IMR-90 (cell line): ENCODE data around the gene OSBP. TPM values are rescaled to one million over a fixed set of nuclear protein-coding genes. Genes with fewer than 3 reads are reported as not detected.

ENCODE experiments used
- ATAC-seq: fragments of 200-7000 bp; cut with Tn5 transposase; 2 replicates; pipeline ENCODE4 v1.9.1; 2020; ENCODE audit warnings: low read depth, mild to moderate bottlenecking, moderate library complexity
- BruUV-seq: library from RNA; stranded (reverse); fragments of 400-500 nt; replicated peaks from 2 replicates; lab custom pipeline; 2021; lab: Mats Ljungman, UMichigan
- CTCF ChIA-PET: fragments of 300-600 bp; formaldehyde crosslinking; extraction: SDS; loops from one replicate; lab custom pipeline; 2021; ENCODE audit warnings: antibody characterized with exemption; lab: Yijun Ruan, JAX
- POLR2A ChIA-PET: fragments of 300-600 bp; sonication (Branson Sonifier 250); formaldehyde crosslinking; loops from one replicate; lab custom pipeline; 2022; ENCODE audit warnings: antibody characterized with exemption; ENCODE audit not compliant: unreplicated experiment; lab: Charles Lee
- DNase-seq: peaks from one replicate; pipeline ENCODE4 v3.0.0; 2013
- H2AFZ ChIP-seq: replicated peaks from 2 replicates; pipeline ENCODE3; 2013; ENCODE audit warnings: low read length, mild to moderate bottlenecking; ENCODE audit not compliant: poor library complexity
- H2AK5ac ChIP-seq: 2 replicates; pipeline ENCODE4 v1.6.1; 2013; ENCODE audit warnings: low read depth, low read length, inconsistent platforms
- H2AK9ac ChIP-seq: replicated peaks from 2 replicates; pipeline ENCODE3; 2013; ENCODE audit warnings: mild to moderate bottlenecking, low read depth, low read length, moderate library complexity; ENCODE audit not compliant: poor library complexity
- H2BK120ac ChIP-seq: 2 replicates; pipeline ENCODE4 v1.6.1; 2013; ENCODE audit warnings: low read depth, low read length, inconsistent platforms
- H2BK15ac ChIP-seq: 3 replicates; pipeline ENCODE4 v1.6.1; 2013; ENCODE audit warnings: low read depth, low read length, inconsistent platforms
- H2BK20ac ChIP-seq: 2 replicates; pipeline ENCODE4 v1.6.1; 2013; ENCODE audit warnings: low read depth, mild to moderate bottlenecking, inconsistent platforms, low read length, moderate library complexity
- H2BK5ac ChIP-seq: 2 replicates; pipeline ENCODE4 v1.6.1; 2013; ENCODE audit warnings: mild to moderate bottlenecking, low read depth, low read length, inconsistent platforms; ENCODE audit not compliant: poor library complexity, severe bottlenecking
- H3K14ac ChIP-seq: replicated peaks from 2 replicates; pipeline ENCODE4 v1.6.1; 2013; ENCODE audit warnings: low read depth, low read length, inconsistent platforms
- H3K18ac ChIP-seq: 2 replicates; pipeline ENCODE4 v1.6.1; 2013; ENCODE audit warnings: low read depth, low read length, control low read depth
- H3K23ac ChIP-seq: 2 replicates; pipeline ENCODE4 v1.6.1; 2013; ENCODE audit warnings: low read depth, low read length, inconsistent platforms
- H3K27ac ChIP-seq: 2 replicates; pipeline ENCODE4 v1.5.1; 2013; ENCODE audit warnings: mild to moderate bottlenecking, control low read depth, low read length; ENCODE audit not compliant: insufficient read depth
- H3K27me3 ChIP-seq: 2 replicates; pipeline ENCODE4 v1.6.1; 2013; ENCODE audit warnings: low read length; ENCODE audit not compliant: control insufficient read depth, insufficient read depth
- H3K36me3 ChIP-seq: 2 replicates; pipeline ENCODE4 v1.6.1; 2013; ENCODE audit warnings: low read length, mixed read lengths; ENCODE audit not compliant: control insufficient read depth, insufficient read depth
- H3K4ac ChIP-seq: 2 replicates; pipeline ENCODE4 v1.6.1; 2013; ENCODE audit warnings: low read depth, low read length, inconsistent platforms
- H3K4me1 ChIP-seq: 2 replicates; pipeline ENCODE4 v1.6.1; 2013; ENCODE audit warnings: low read length, mixed read lengths; ENCODE audit not compliant: control insufficient read depth, insufficient read depth
- H3K4me2 ChIP-seq: 2 replicates; pipeline ENCODE4 v1.6.1; 2013; ENCODE audit warnings: low read depth, mild to moderate bottlenecking, control low read depth, low read length, moderate library complexity
- H3K4me3 ChIP-seq: 2 replicates; pipeline ENCODE4 v1.5.1; 2013; ENCODE audit warnings: low read depth, mild to moderate bottlenecking, control low read depth, low read length, moderate library complexity; ENCODE audit not compliant: insufficient read depth
- H3K56ac ChIP-seq: 2 replicates; pipeline ENCODE4 v1.6.1; 2013; ENCODE audit warnings: low read length, inconsistent platforms; ENCODE audit not compliant: insufficient read depth; ENCODE audit errors: extremely low read depth
- H3K79me1 ChIP-seq, 2 experiments: 2 replicates each; pipeline ENCODE4 v1.6.1; 2013; ENCODE audit warnings: low read length in 2 of 2, inconsistent platforms in 1 of 2, low read depth in 1 of 2
- H3K9ac ChIP-seq: 2 replicates; pipeline ENCODE4 v1.6.1; 2013; ENCODE audit warnings: low read depth, low read length, control low read depth
- H3K9me1 ChIP-seq: 2 replicates; pipeline ENCODE4 v1.6.1; 2013; ENCODE audit warnings: low read length, inconsistent platforms; ENCODE audit not compliant: insufficient read depth
- H3K9me3 ChIP-seq: 2 replicates; pipeline ENCODE4 v1.6.1; 2013; ENCODE audit warnings: low read length; ENCODE audit not compliant: control insufficient read depth, insufficient read depth
- H4K20me1 ChIP-seq: 2 replicates; pipeline ENCODE4 v1.6.1; 2013; ENCODE audit warnings: low read length, inconsistent platforms; ENCODE audit not compliant: insufficient read depth
- H4K5ac ChIP-seq: 2 replicates; pipeline ENCODE4 v1.6.1; 2013; ENCODE audit warnings: mild to moderate bottlenecking, low read depth, low read length, control low read depth
- H4K8ac ChIP-seq, 2 experiments: 2 replicates each; pipeline ENCODE4 v1.6.1; 2013; ENCODE audit warnings: low read depth in 2 of 2, low read length in 2 of 2, control low read depth in 1 of 2, inconsistent platforms in 1 of 2
- H4K91ac ChIP-seq: 2 replicates; pipeline ENCODE4 v1.6.1; 2013; ENCODE audit warnings: low read depth, low read length, inconsistent platforms; ENCODE audit not compliant: insufficient read depth
- CEBPB ChIP-seq: IDR thresholded peaks from 2 replicates; pipeline ENCODE4 v1.6.1; 2012; ENCODE audit warnings: low read depth, low read length, improper control_type of control experiment
- CHD1 ChIP-seq: IDR thresholded peaks from 2 replicates; pipeline ENCODE4 v1.6.1; 2012; ENCODE audit warnings: low read depth, low read length, improper control_type of control experiment
- FOS ChIP-seq: fragments of 150-350 bp; IDR thresholded peaks from 2 replicates; pipeline ENCODE4 v1.6.1; 2016; ENCODE audit warnings: low read depth, low read length
- WGBS, 2 experiments: methylation state at CpG; one replicate each; pipeline versions ENCODE4 v1.1.5 to v1.1.7; 2013; ENCODE audit warnings: missing lambda C conversion rate in 2 of 2; ENCODE audit not compliant: insufficient read length in 1 of 2; ENCODE audit errors: extremely low coverage in 2 of 2; 5-methylcytosine and 5-hydroxymethylcytosine counted together
- dilution Hi-C: fragments of 300-500 bp; cut with HindIII; formaldehyde crosslinking; loops from one replicate; pipeline ENCODE4 v1.14.3; 2018; ENCODE audit warnings: low sequenced_read_pairs; ENCODE audit not compliant: unreplicated experiment
- in situ Hi-C: fragments of 300-500 bp; cut with MboI; formaldehyde crosslinking; loops from 3 replicates; pipeline ENCODE4 v1.14.3; 2019; ENCODE audit warnings: low sequenced_read_pairs, inconsistent platforms, mixed read lengths
- intact Hi-C: fragments of 100-400 bp; cut with micrococcal nuclease; formaldehyde crosslinking; loops from 2 replicates; pipeline ENCODE4 v1.10.0; 2022
- polyA plus RNA-seq, 3 experiments: library from polyadenylated mRNA; depleted of rRNA; stranded (reverse); fragments of >200 nt; gene quantifications; 2 replicates each; pipeline ENCODE4 v1.2.3, GENCODE V29; 2012; ENCODE audit warnings: low replicate concordance in 1 of 3
- total RNA-seq: library from RNA; depleted of rRNA; stranded (reverse); fragments of >200 nt; gene quantifications from 2 replicates; pipeline ENCODE4 v1.2.3, GENCODE V29; 2012

Gene OSBP
- total and polyA plus RNA-seq, 2 of the 4 experiments (the other 2 are of a cell fraction) = 22.1 to 27.4 TPM

DNA sequence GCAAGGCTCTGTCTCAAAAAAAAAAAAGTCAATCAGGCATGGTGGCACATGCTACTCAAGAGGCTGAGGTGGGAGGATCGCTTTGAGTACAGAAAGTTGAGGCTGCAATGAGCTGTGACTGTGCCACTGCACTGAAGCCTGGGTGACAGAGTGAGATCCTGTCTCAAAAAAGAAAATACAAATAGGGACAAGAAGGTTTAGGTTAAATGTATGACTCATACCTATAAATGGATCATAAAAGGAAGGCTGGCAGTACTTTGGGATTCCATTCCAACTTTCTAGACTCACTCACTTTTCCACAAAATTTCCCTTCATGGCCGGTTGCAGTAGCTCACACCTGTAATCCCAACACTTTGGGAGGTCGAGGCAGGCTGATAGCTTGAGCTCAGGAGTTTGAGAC is 25.6 kb upstream of the OSBP start:
- ChIA-PET CTCF (no interaction called here), POLR2A (no interaction called here)
- H3K4me2 ChIP-seq = no peak overlapping the region
- no peak overlapping the region for H2BK20ac ChIP-seq
- no peak overlapping the region for H2AK9ac ChIP-seq
- no peak overlapping the region for H2BK5ac ChIP-seq
- peaks cover 49% of the 10 kb centered on the region for H3K36me3 ChIP-seq
- no TSS peak for BruUV-seq
- no peak overlapping the region for H3K56ac ChIP-seq
- no peak overlapping the region for H2AFZ ChIP-seq
- no peak overlapping the region for H4K91ac ChIP-seq
- in situ Hi-C loops (loop anchor here (5.0 kb wide), 1 partner anchor 39 kb away; no protein-coding TSS in a partner anchor), intact Hi-C loops (no loop called here), dilution Hi-C loops (no loop called here)
- no peak overlapping the region for H3K4me3 ChIP-seq
- H3K27me3 ChIP-seq = no peaks in the 10 kb centered on the region
- no peak overlapping the region for H2AK5ac ChIP-seq
- H3K9ac ChIP-seq = no peak overlapping the region
- H3K9me3 ChIP-seq = no peaks in the 10 kb centered on the region
- H4K20me1 ChIP-seq = no peaks in the 10 kb centered on the region
- no peak overlapping the region for H2BK15ac ChIP-seq
- ATAC-seq (0 out of 2 replicates have a peak, but pooled peaks have one; percentile 17), DNase-seq (peak; percentile 4)
- H3K79me1 ChIP-seq = peaks cover 3 to 6% of the 10 kb centered on the region in 2 experiments; a peak in 3 of 4 replicates
- H4K5ac ChIP-seq = no peak overlapping the region
- WGBS, 2 experiments = no CpG with 5 or more reads among the region's 3 CpGs
- no peak overlapping the region for H3K18ac ChIP-seq
- no peak overlapping the region for H3K23ac ChIP-seq
- TF ChIP-seq FOS (peak; percentile 30; the same call in 1 of the 2 replicates), CHD1 (no peak), CEBPB (no peak)
- no peak overlapping the region for H3K4ac ChIP-seq
- no peak overlapping the region for H4K8ac ChIP-seq
- no peak overlapping the region for H2BK120ac ChIP-seq
- no peak overlapping the region for H3K27ac ChIP-seq
- no peak overlapping the region for H3K14ac ChIP-seq
- H3K4me1 ChIP-seq = no peaks in the 10 kb centered on the region; the same call in 1 of the 2 replicates
- no peaks in the 10 kb centered on the region for H3K9me1 ChIP-seq
